H9 (cell line): ENCODE measurements around the gene GPR35. TPM values are rescaled to one million over a fixed set of nuclear protein-coding genes. Genes with fewer than 3 reads are reported as not detected.

ENCODE experiments used
- DNase-seq: peaks from one replicate; pipeline ENCODE4 v3.0.0-alpha.2; 2017
- H2AFZ ChIP-seq: one replicate; pipeline ENCODE4 v1.6.1; 2013; ENCODE audit warnings: mild to moderate bottlenecking, low read length, control low read depth, moderate library complexity
- H2AK5ac ChIP-seq: 2 replicates; pipeline ENCODE4 v1.6.1; 2013; ENCODE audit warnings: low read length, control low read depth, mixed read lengths; ENCODE audit not compliant: insufficient read length
- H2BK120ac ChIP-seq: one replicate; pipeline ENCODE4 v1.6.1; 2013; ENCODE audit warnings: low read depth, mild to moderate bottlenecking, low read length, control low read depth, inconsistent platforms; ENCODE audit not compliant: poor library complexity, severe bottlenecking
- H2BK12ac ChIP-seq: 2 replicates; pipeline ENCODE4 v1.6.1; 2013; ENCODE audit warnings: low read length, control low read depth, mixed read lengths, low read depth; ENCODE audit not compliant: insufficient read length
- H2BK15ac ChIP-seq: 2 replicates; pipeline ENCODE4 v1.6.1; 2013; ENCODE audit warnings: low read depth, low read length, control low read depth
- H2BK20ac ChIP-seq: one replicate; pipeline ENCODE4 v1.6.1; 2013; ENCODE audit warnings: low read depth, mild to moderate bottlenecking, low read length, control low read depth, inconsistent platforms; ENCODE audit not compliant: poor library complexity, severe bottlenecking
- H2BK5ac ChIP-seq: 2 replicates; pipeline ENCODE4 v1.6.1; 2013; ENCODE audit warnings: low read length, control low read depth, mixed read lengths; ENCODE audit not compliant: insufficient read length
- H3K14ac ChIP-seq: 2 replicates; pipeline ENCODE4 v1.6.1; 2013; ENCODE audit warnings: low read length, control low read depth; ENCODE audit not compliant: insufficient read depth
- H3K18ac ChIP-seq: 2 replicates; pipeline ENCODE4 v1.6.1; 2013; ENCODE audit warnings: low read depth, mild to moderate bottlenecking, mixed read lengths, low read length, control low read depth; ENCODE audit not compliant: insufficient read length
- H3K23ac ChIP-seq: 2 replicates; pipeline ENCODE4 v1.6.1; 2013; ENCODE audit warnings: low read length, control low read depth, mixed read lengths, low read depth; ENCODE audit not compliant: insufficient read length
- H3K23me2 ChIP-seq: 2 replicates; pipeline ENCODE4 v1.6.1; 2013; ENCODE audit warnings: low read depth, mild to moderate bottlenecking, mixed read lengths, low read length, control low read depth; ENCODE audit not compliant: insufficient read length, poor library complexity, severe bottlenecking
- H3K27ac ChIP-seq: 2 replicates; pipeline ENCODE4 v1.5.1; 2013; ENCODE audit warnings: low read length, control low read depth, mixed read lengths, low read depth; ENCODE audit not compliant: insufficient read length
- H3K27me3 ChIP-seq: 2 replicates; pipeline ENCODE4 v1.6.1; 2013; ENCODE audit warnings: low read length, control low read depth, inconsistent platforms; ENCODE audit not compliant: insufficient read depth
- H3K4ac ChIP-seq: 2 replicates; pipeline ENCODE4 v1.6.1; 2013; ENCODE audit warnings: low read depth, mild to moderate bottlenecking, control low read depth, inconsistent platforms, low read length, moderate library complexity
- H3K4me1 ChIP-seq: 2 replicates; pipeline ENCODE4 v1.6.1; 2013; ENCODE audit warnings: low read length, control low read depth, inconsistent platforms; ENCODE audit not compliant: insufficient read depth
- H3K4me2 ChIP-seq: 2 replicates; pipeline ENCODE4 v1.6.1; 2013; ENCODE audit warnings: low read length, control low read depth, mixed read lengths; ENCODE audit not compliant: insufficient read length, insufficient read depth
- H3K56ac ChIP-seq: 2 replicates; pipeline ENCODE4 v1.6.1; 2013; ENCODE audit warnings: low read depth, mild to moderate bottlenecking, mixed read lengths, low read length, control low read depth; ENCODE audit not compliant: insufficient read length
- H3K79me1 ChIP-seq: 2 replicates; pipeline ENCODE4 v1.6.1; 2013; ENCODE audit warnings: low read depth, mild to moderate bottlenecking, moderate library complexity, low read length, control low read depth, inconsistent platforms; ENCODE audit not compliant: insufficient read depth, poor library complexity, severe bottlenecking
- H3K79me2 ChIP-seq: 2 replicates; pipeline ENCODE4 v1.6.1; 2013; ENCODE audit warnings: low read length, control low read depth, inconsistent platforms; ENCODE audit not compliant: insufficient read depth
- H3K9ac ChIP-seq: 2 replicates; pipeline ENCODE4 v1.6.1; 2013; ENCODE audit warnings: low read length, control low read depth, mixed read lengths; ENCODE audit not compliant: insufficient read length; ENCODE audit errors: extremely low read depth
- H3K9me3 ChIP-seq: one replicate; pipeline ENCODE4 v1.6.1; 2013; ENCODE audit warnings: low read depth, low read length, inconsistent platforms; ENCODE audit not compliant: control insufficient read depth
- H3T11ph ChIP-seq: one replicate; pipeline ENCODE4 v1.6.1; 2013; ENCODE audit warnings: mild to moderate bottlenecking, low read length, control low read depth, inconsistent platforms
- H4K20me1 ChIP-seq: one replicate; pipeline ENCODE4 v1.6.1; 2013; ENCODE audit not compliant: control insufficient read depth, insufficient read length, insufficient read depth
- H4K5ac ChIP-seq: 2 replicates; pipeline ENCODE4 v1.6.1; 2013; ENCODE audit warnings: low read depth, mild to moderate bottlenecking, mixed read lengths, low read length, control low read depth; ENCODE audit not compliant: insufficient read length
- H4K8ac ChIP-seq: replicated peaks from 2 replicates; pipeline ENCODE4 v1.6.1; 2013; ENCODE audit warnings: low read length, control low read depth, mixed read lengths, low read depth; ENCODE audit not compliant: insufficient read length
- H4K91ac ChIP-seq: 2 replicates; pipeline ENCODE4 v1.6.1; 2013; ENCODE audit warnings: low read depth, mild to moderate bottlenecking, moderate library complexity, mixed read lengths, low read length, control low read depth; ENCODE audit not compliant: insufficient read length
- H3K27ac Mint-ChIP-seq, 3 experiments: 2 replicates in 2 of 3; 3 replicates in 1 of 3; pipeline ENCODE4 v1.8.0; 2020 to 2021; ENCODE audit warnings: mixed read lengths in 3 of 3, mild to moderate bottlenecking in 1 of 3, moderate library complexity in 1 of 3
- H3K27me3 Mint-ChIP-seq: 2 replicates; pipeline ENCODE4 v1.8.0; 2021; ENCODE audit warnings: low read depth, mild to moderate bottlenecking, moderate library complexity, mixed read lengths
- H3K36me3 Mint-ChIP-seq, 3 experiments: 2 replicates in 2 of 3; 3 replicates in 1 of 3; pipeline ENCODE4 v1.8.0; 2020 to 2021; ENCODE audit warnings: low read depth in 3 of 3, mixed read lengths in 3 of 3; ENCODE audit not compliant: insufficient read depth in 1 of 3
- H3K4me1 Mint-ChIP-seq, 2 experiments: 2 replicates each; pipeline ENCODE4 v1.8.0; 2020; ENCODE audit warnings: mixed read lengths in 2 of 2
- H3K4me3 Mint-ChIP-seq, 2 experiments: 2 replicates in 1 of 2; 3 replicates in 1 of 2; pipeline ENCODE4 v1.8.0; 2020 to 2021; ENCODE audit warnings: mild to moderate bottlenecking in 2 of 2, mixed read lengths in 2 of 2, moderate library complexity in 1 of 2
- H3K9me3 Mint-ChIP-seq, 2 experiments: 2 replicates in 1 of 2; 3 replicates in 1 of 2; pipeline ENCODE4 v1.8.0; 2020; ENCODE audit warnings: mild to moderate bottlenecking in 2 of 2, mixed read lengths in 2 of 2, moderate library complexity in 1 of 2
- WGBS: extraction: QIAGEN DNeasy Blood & Tissue Kit; methylation state at CpG from one replicate; pipeline ENCODE4 v1.1.7; 2013; ENCODE audit warnings: missing lambda C conversion rate, low lambda C conversion rate, mixed read lengths; ENCODE audit not compliant: insufficient read length; ENCODE audit errors: extremely low coverage; 5-methylcytosine and 5-hydroxymethylcytosine counted together
- total RNA-seq: library from RNA; stranded (reverse); gene quantifications from 2 replicates; pipeline ENCODE4 v1.2.1, GENCODE V29; 2021
- TF ChIP-seq, protein P1 (sequence below): fragments of 200-600 bp; sonication (generic); conservative IDR thresholded peaks from 3 replicates; pipeline ENCODE4 v1.8.0; 2021; ENCODE audit warnings: antibody characterized with exemption, mild to moderate bottlenecking

GPR35 gene
- total RNA-seq, 1 experiment from 2014 or later = 1.4 TPM

DNA sequence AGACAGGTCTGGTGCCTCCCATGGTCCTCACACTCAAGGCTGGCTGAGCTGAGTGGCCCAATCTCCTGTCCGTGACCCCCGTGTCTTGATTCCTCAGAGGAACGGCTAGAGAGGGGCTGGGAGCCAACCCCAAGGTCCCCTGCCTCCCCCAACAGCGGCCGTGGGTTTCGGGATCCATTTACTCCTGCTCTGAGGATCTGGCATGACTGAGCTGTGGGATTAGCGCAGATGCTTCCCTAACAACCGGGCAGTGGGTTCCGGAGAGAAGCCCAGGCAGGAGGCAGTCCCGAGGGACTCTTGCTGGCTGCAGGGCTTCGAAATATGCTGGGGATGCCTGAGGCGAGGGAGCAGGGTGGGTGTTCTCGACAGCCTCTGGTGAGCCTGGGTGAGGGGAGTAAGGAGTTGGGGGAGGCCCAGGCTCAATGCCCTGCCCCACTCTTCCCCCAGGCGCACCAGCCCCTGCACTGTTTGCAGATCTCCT lies 18.9 kb downstream of the GPR35 start:
- peak; percentile 24 for DNase-seq
- no peak overlapping the region for H3K27ac ChIP-seq
- no peak overlapping the region for H3K4me2 ChIP-seq
- H2BK5ac ChIP-seq = no peak overlapping the region
- H3K79me1 ChIP-seq = no peaks in the 10 kb centered on the region
- no peaks in the 10 kb centered on the region for H3K79me2 ChIP-seq
- H3K23ac ChIP-seq = no peak overlapping the region
- H3K18ac ChIP-seq = no peak overlapping the region
- no peak overlapping the region for H2AFZ ChIP-seq
- no peak overlapping the region for H3K9ac ChIP-seq
- H2AK5ac ChIP-seq = no peak overlapping the region
- Mint-ChIP-seq H3K27ac (no peak overlapping the region), H3K4me3 (no peak overlapping the region), H3K36me3 (no peaks in the 10 kb centered on the region), H3K4me1 (peaks cover 8 to 12% of the 10 kb centered on the region in 2 experiments), H3K9me3 (no peaks in the 10 kb centered on the region; a peak in 3 of 5 replicates), H3K27me3 (peaks cover 38% of the 10 kb centered on the region)
- H2BK15ac ChIP-seq = no peak overlapping the region
- TF ChIP-seq, protein P1, sequence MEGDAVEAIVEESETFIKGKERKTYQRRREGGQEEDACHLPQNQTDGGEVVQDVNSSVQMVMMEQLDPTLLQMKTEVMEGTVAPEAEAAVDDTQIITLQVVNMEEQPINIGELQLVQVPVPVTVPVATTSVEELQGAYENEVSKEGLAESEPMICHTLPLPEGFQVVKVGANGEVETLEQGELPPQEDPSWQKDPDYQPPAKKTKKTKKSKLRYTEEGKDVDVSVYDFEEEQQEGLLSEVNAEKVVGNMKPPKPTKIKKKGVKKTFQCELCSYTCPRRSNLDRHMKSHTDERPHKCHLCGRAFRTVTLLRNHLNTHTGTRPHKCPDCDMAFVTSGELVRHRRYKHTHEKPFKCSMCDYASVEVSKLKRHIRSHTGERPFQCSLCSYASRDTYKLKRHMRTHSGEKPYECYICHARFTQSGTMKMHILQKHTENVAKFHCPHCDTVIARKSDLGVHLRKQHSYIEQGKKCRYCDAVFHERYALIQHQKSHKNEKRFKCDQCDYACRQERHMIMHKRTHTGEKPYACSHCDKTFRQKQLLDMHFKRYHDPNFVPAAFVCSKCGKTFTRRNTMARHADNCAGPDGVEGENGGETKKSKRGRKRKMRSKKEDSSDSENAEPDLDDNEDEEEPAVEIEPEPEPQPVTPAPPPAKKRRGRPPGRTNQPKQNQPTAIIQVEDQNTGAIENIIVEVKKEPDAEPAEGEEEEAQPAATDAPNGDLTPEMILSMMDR = no peak
- no CpG with 5 or more reads among the region's 14 CpGs for WGBS
- H3K27me3 ChIP-seq = no peaks in the 10 kb centered on the region
- no peak overlapping the region for H3K4ac ChIP-seq
- no peaks in the 10 kb centered on the region for H3K4me1 ChIP-seq
- H2BK12ac ChIP-seq = no peak overlapping the region
- H2BK120ac ChIP-seq = no peak overlapping the region
- H4K91ac ChIP-seq = no peak overlapping the region
- H3K23me2 ChIP-seq = no peaks in the 10 kb centered on the region
- H4K20me1 ChIP-seq = no peaks in the 10 kb centered on the region
- no peak overlapping the region for H3K56ac ChIP-seq
- no peak overlapping the region for H4K5ac ChIP-seq
- H3K14ac ChIP-seq = no peak overlapping the region
- H2BK20ac ChIP-seq = no peak overlapping the region
- no peak overlapping the region for H3T11ph ChIP-seq
- H4K8ac ChIP-seq = no peak overlapping the region
- no peaks in the 10 kb centered on the region for H3K9me3 ChIP-seq
